B cell (primary cell): Measurements from ENCODE around the gene MYMK.

Experiments used
- EZH2 ChIP-seq: IDR thresholded peaks from 2 replicates; pipeline ENCODE4 v1.6.1; 2012; ENCODE audit warnings: borderline replicate concordance, low read depth, mild to moderate bottlenecking, moderate library complexity, low read length; ENCODE audit not compliant: insufficient read depth, poor library complexity, severe bottlenecking
- TF ChIP-seq, protein P1 (sequence below): fragments of 200-600 bp; IDR thresholded peaks from one replicate; pipeline ENCODE4 v1.8.0; 2022; ENCODE audit warnings: antibody characterized with exemption, mild to moderate bottlenecking

DNA sequence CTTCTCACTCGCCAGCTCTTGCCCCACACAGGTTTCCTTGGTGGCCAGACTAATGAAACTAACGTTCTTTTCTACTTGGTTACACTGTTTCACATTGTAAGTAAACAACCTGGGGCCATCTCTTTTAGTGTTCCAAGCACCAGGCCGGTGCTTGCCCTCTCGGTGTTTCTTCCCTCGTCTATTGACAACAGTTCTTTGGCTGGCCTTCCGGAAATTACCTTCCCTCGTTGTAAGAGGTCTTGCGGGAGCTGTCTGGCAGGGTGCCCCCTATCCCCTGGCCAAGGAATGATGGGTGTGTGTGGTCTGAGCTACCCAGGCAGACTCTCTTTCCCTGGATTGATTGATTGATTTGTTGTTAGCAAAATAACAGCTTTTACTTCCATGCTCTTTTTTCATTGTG lies 918 bp upstream of the MYMK start:
- no peak for TF ChIP-seq EZH2
- TF ChIP-seq, protein P1, sequence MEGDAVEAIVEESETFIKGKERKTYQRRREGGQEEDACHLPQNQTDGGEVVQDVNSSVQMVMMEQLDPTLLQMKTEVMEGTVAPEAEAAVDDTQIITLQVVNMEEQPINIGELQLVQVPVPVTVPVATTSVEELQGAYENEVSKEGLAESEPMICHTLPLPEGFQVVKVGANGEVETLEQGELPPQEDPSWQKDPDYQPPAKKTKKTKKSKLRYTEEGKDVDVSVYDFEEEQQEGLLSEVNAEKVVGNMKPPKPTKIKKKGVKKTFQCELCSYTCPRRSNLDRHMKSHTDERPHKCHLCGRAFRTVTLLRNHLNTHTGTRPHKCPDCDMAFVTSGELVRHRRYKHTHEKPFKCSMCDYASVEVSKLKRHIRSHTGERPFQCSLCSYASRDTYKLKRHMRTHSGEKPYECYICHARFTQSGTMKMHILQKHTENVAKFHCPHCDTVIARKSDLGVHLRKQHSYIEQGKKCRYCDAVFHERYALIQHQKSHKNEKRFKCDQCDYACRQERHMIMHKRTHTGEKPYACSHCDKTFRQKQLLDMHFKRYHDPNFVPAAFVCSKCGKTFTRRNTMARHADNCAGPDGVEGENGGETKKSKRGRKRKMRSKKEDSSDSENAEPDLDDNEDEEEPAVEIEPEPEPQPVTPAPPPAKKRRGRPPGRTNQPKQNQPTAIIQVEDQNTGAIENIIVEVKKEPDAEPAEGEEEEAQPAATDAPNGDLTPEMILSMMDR, result no peak
